Esophagus muscularis mucosa (tissue), 4 donors: ENCODE measurements around the gene CD7. TPM values are rescaled to one million over a fixed set of nuclear protein-coding genes. Genes with fewer than 3 reads are reported as not detected.

Experiments
- DNase-seq: peaks from one replicate; pipeline ENCODE4 v3.0.0-alpha.2; 2017; ENCODE audit errors: extremely low spot score
- H3K27ac ChIP-seq, 4 donors: fragments of 200-600 bp; sonication (generic); replicated peaks in 1 of 4; 1 replicate in 3 of 4; 2 replicates in 1 of 4; pipeline ENCODE4 v1.5.1; 2016 to 2019; ENCODE audit warnings: mild to moderate bottlenecking in 1 of 4
- H3K27me3 ChIP-seq, 4 donors: fragments of 200-600 bp; sonication (generic); one replicate each; pipeline versions ENCODE4 v1.5.1 to v1.6.0; 2016 to 2019
- H3K36me3 ChIP-seq, 4 donors: fragments of 200-600 bp; sonication (generic); one replicate each; pipeline ENCODE4 v1.5.1; 2016 to 2019
- H3K4me1 ChIP-seq, 4 donors: fragments of 200-600 bp; sonication (generic); one replicate each; pipeline ENCODE4 v1.5.1; 2016 to 2019
- H3K4me3 ChIP-seq, 4 donors: fragments of 200-600 bp; sonication (generic); 1 replicate in 2 of 4; 2 replicates in 2 of 4; pipeline ENCODE4 v1.5.1; 2016 to 2019; ENCODE audit warnings: mild to moderate bottlenecking in 4 of 4, moderate library complexity in 1 of 4
- H3K9me3 ChIP-seq, 4 donors: fragments of 200-600 bp; sonication (generic); 1 replicate in 3 of 4; 2 replicates in 1 of 4; pipeline ENCODE4 v1.5.1; 2016 to 2019
- EP300 ChIP-seq: sonication (generic); formaldehyde crosslinking; IDR thresholded peaks from one replicate; pipeline ENCODE4 v1.6.1; 2017; ENCODE audit warnings: antibody characterized with exemption
- POLR2A ChIP-seq: fragments of 450-650 bp; IDR thresholded peaks from one replicate; pipeline ENCODE4 v1.6.1; 2017; ENCODE audit warnings: antibody characterized with exemption, moderate library complexity, mild to moderate bottlenecking, low read depth
- POLR2AphosphoS5 ChIP-seq, 2 donors: sonication (generic); formaldehyde crosslinking; IDR thresholded peaks; one replicate each; pipeline ENCODE4 v1.6.1; 2017; ENCODE audit warnings: antibody characterized with exemption in 2 of 2
- WGBS: methylation state at CpG from one replicate; pipeline ENCODE4 v1.1.5; 2018; 5-methylcytosine and 5-hydroxymethylcytosine counted together
- intact Hi-C: fragments of 100-400 bp; cut with DNase I; formaldehyde crosslinking; loops from one replicate; pipeline ENCODE4 v1.15.1; 2023
- total RNA-seq, 4 donors: library from RNA; depleted of rRNA; stranded (reverse); fragments of >200 nt; gene quantifications; one replicate each; pipeline versions ENCODE4 v1.1.0 to v1.2.1, GENCODE V29; 2016
- TF ChIP-seq, protein P1 (sequence below), 3 experiments: fragments of 200-600 bp in 2 of 3; fragments of 450-650 bp in 1 of 3; sonication (generic) in 2 of 3; IDR thresholded peaks; one replicate each; pipeline ENCODE4 v1.5.1; 2017 to 2019; ENCODE audit warnings: antibody characterized with exemption in 3 of 3, mild to moderate bottlenecking in 2 of 3, moderate library complexity in 1 of 3

CD7 gene
- total RNA-seq, 4 donors from 2014 or later: 0.91 to 5.7 (median 2.0) TPM; not detected in 1

- TF ChIP-seq, protein P1, sequence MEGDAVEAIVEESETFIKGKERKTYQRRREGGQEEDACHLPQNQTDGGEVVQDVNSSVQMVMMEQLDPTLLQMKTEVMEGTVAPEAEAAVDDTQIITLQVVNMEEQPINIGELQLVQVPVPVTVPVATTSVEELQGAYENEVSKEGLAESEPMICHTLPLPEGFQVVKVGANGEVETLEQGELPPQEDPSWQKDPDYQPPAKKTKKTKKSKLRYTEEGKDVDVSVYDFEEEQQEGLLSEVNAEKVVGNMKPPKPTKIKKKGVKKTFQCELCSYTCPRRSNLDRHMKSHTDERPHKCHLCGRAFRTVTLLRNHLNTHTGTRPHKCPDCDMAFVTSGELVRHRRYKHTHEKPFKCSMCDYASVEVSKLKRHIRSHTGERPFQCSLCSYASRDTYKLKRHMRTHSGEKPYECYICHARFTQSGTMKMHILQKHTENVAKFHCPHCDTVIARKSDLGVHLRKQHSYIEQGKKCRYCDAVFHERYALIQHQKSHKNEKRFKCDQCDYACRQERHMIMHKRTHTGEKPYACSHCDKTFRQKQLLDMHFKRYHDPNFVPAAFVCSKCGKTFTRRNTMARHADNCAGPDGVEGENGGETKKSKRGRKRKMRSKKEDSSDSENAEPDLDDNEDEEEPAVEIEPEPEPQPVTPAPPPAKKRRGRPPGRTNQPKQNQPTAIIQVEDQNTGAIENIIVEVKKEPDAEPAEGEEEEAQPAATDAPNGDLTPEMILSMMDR (IDR thresholded peaks at IDR 0.05): no peak
- TF ChIP-seq POLR2AphosphoS5 (IDR thresholded peaks at IDR 0.05): no peak
- no peak for TF ChIP-seq POLR2A
- no peak for TF ChIP-seq EP300
- H3K36me3 ChIP-seq: peaks cover 0 to 1% (median 0%) of the 10 kb centered on the region in 4 donors
- DNase-seq: no peak
- H3K9me3 ChIP-seq: no peaks in the 10 kb centered on the region
- H3K4me3 ChIP-seq: peak overlapping the region in 1 of 4 donors; percentile 9
- intact Hi-C loops: no loop called here
- H3K27me3 ChIP-seq: peaks cover 0 to 75% (median 24%) of the 10 kb centered on the region in 4 donors
- 56% methylated on average over 6 of the region's 29 CpGs for WGBS
- H3K4me1 ChIP-seq: peaks cover 6 to 33% (median 24%) of the 10 kb centered on the region in 4 donors
- H3K27ac ChIP-seq: no peak overlapping the region
Observed at GRCh38 chr17:82316651-82317393, 586 bp downstream of the CD7 start.

- intact Hi-C loops: no loop called here
Observed at GRCh38 chr17:82315703-82316358, 1.6 kb downstream of the CD7 start.

GRCh38 chr17:82314727-82315605 lies 2.4 kb downstream of the CD7 start:
- intact Hi-C loops: no loop called here
- H3K36me3 ChIP-seq: no peaks in the 10 kb centered on the region
- TF ChIP-seq POLR2A: no peak
- no peak for TF ChIP-seq EP300
- TF ChIP-seq, protein P1 (IDR thresholded peaks at IDR 0.05): no peak
- TF ChIP-seq POLR2AphosphoS5 (IDR thresholded peaks at IDR 0.05): no peak
- H3K4me3 ChIP-seq: no peak overlapping the region
- peaks cover 0 to 80% (median 24%) of the 10 kb centered on the region in 4 donors for H3K27me3 ChIP-seq
- H3K27ac ChIP-seq: no peak overlapping the region
- DNase-seq: no peak
- 56% methylated on average over 22 of the region's 32 CpGs for WGBS
- H3K4me1 ChIP-seq: peaks cover 0 to 24% (median 15%) of the 10 kb centered on the region in 4 donors
- H3K9me3 ChIP-seq: no peaks in the 10 kb centered on the region

More at GRCh38 chr17:82315703-82316358, 1.6 kb downstream of the CD7 start:
- no peak overlapping the region for H3K27ac ChIP-seq
- no peak for DNase-seq
- no peaks in the 10 kb centered on the region for H3K36me3 ChIP-seq
- no peaks in the 10 kb centered on the region for H3K9me3 ChIP-seq
- peaks cover 0 to 24% (median 15%) of the 10 kb centered on the region in 4 donors for H3K4me1 ChIP-seq
- H3K27me3 ChIP-seq: peaks cover 0 to 76% (median 24%) of the 10 kb centered on the region in 4 donors
- TF ChIP-seq, protein P1 (IDR thresholded peaks at IDR 0.05): no peak
- no peak for TF ChIP-seq POLR2AphosphoS5 (IDR thresholded peaks at IDR 0.05)
- TF ChIP-seq EP300: no peak
- TF ChIP-seq POLR2A: no peak
- WGBS: 23% methylated on average over 32 of the region's 36 CpGs
- peak overlapping the region in 3 of 4 donors; percentile 12 to 31 (median 15) for H3K4me3 ChIP-seq

DNA sequence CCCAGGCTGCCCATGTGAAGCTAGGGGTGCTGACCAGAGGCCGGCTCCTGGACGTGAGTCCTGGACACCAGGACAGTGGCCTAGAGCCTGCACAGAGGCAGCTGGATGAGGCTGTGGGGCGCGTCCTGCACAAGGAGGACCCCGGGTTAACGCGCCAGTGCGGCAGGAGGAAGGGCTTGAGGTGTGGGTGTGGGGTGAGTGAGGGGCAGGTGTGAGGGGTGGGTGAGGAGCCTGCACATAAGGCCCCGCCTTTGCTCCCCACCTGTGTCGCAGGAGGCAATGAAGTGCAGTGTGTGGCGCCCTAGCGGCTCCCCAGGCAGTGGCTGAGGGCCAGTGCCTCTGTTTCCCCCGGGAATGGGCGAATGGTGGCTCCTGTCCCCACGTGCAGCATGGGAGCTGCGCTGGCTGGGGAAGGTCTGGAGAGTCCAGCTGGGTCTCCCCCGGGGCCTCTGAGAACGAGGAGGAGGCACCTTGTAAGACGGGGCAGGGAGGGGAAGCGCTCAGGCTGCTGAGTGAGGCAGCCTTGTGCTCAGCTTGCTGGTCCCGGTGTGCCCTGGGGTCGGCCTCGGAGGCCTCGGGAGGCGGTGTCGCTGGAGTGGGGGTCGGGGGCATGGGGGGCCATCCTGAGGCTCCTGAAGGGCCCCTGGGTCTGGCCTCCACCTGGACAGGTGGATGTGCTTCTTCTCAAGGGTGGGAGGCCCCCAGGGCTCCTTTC lies 3.2 kb downstream of the CD7 start:
- DNase-seq: no peak
- no peaks in the 10 kb centered on the region for H3K9me3 ChIP-seq
- no peaks in the 10 kb centered on the region for H3K36me3 ChIP-seq
- H3K4me1 ChIP-seq: peaks cover 0 to 24% (median 15%) of the 10 kb centered on the region in 4 donors
- TF ChIP-seq, protein P1 (IDR thresholded peaks at IDR 0.05): no peak
- TF ChIP-seq POLR2AphosphoS5 (IDR thresholded peaks at IDR 0.05) (no peak), EP300 (no peak), POLR2A (no peak)
- H3K27ac ChIP-seq: no peak overlapping the region
- 75% methylated on average over 22 of the region's 27 CpGs for WGBS
- H3K4me3 ChIP-seq: no peak overlapping the region
- intact Hi-C loops: no loop called here
- H3K27me3 ChIP-seq: peaks cover 0 to 86% (median 24%) of the 10 kb centered on the region in 4 donors
